MV-4-11 (cell line): ENCODE data around the gene SSUH2.

Experiments
- DNase-seq: peaks from one replicate; lab custom pipeline; 2025; lab: John Stamatoyannopoulos, UW

The SSUH2 gene

DNA sequence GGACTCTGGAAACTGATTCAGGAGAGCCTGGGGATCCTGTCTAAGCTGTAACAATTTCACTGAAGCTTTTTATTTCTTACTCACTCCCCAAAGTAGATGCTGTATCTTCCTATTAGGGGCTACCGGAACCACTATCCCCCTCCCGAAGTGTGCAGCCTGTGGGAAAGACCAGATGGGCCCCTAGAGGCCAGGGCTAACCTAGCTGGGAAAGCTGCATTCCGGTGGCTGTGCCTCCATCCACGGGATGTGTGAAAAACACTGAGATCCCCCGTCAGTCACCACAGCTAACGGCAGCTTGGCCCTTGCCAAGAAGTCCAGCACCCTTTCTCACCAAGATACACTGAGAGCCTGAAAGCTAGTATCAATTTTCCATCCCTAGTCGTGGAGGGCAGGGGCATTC is 3.1 kb downstream of the SSUH2 start:
- DNase-seq = no peak

DNA sequence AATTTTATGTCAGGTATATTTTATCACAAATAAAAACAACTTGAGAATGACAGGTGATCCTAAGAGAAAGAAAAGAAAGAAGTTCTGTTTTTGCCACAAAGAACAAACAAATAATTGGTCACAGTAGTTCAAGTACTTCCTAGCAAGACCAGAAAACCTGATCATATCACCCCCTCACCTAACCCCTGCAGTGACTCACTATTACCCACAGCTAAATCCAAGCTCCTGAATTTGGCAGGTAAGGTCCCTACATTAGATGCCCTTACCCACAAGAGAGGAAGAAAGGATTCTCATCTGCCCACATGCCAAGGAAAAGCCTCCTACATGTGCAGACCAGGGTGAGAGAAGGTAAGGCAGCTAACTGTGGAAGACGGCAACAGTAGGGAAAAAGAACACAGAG is 4.4 kb downstream of the SSUH2 start:
- no peak for DNase-seq

DNA sequence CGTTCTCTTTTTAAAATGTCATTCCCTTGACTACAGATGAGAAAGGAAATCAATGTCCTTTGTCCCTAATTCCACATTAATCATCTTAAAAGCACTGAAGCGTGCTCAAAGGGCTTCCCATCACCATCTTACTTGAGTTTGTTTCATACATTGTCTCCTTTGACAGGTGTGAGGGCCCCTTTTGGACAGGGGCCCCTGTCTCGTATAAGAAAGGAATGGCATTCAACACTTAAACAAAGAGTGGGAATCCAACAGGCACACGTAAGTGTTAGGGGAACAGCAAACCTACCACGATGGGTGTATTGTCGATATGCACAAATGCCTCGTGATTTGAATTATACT is 5.0 kb downstream of the SSUH2 start:
- DNase-seq = no peak

DNA sequence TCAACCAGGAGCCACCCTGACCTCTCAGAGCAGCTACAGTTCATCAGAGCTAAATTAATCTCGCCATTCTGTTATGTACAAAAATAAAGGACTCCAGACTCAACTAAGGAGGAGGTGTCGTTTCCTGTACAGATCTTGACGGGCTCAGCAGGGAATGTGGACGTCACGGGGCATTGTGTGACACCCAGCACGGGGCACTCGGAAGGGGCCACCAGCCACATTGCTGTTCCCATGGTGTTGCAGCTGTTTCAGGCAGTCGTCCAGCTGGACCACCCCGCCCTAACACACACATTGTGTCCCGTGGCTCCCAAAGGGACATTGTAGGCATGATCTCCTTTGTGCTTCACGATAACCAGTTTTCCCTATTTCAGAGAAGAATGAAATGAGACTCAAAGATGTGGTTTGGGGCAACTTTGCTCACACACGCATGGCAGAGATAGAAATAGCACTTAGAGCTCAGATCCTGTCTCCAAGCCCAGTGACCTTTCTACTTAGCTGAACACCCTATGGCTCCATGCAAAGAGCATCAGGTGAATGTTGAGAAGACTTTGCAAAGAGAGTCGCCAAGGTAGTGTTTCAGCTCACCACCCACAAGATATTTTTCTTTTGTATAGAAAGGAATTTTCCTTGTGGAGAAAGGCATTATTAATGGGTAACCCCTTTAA is 5.5 kb downstream of the SSUH2 start:
- DNase-seq = no peak

DNA sequence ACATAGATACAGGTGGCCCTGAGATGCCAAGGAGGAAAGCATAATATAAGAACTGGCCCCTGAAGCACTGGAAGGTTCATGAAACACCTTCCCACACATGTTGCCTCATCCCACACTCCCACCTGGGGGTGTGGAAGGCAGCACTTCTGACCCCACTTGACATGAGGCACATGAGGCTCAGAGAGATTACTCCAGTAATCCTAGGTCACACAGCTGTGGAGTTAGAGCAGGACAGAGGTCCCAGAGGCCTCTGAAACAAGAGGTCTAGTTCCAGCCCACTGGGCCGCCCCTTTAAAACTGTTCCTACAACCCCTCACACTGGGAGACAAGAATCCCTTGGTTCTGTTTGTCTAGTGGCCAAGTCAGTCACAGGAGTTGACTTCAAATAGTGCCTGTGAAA is 7.2 kb downstream of the SSUH2 start:
- no peak for DNase-seq

DNA sequence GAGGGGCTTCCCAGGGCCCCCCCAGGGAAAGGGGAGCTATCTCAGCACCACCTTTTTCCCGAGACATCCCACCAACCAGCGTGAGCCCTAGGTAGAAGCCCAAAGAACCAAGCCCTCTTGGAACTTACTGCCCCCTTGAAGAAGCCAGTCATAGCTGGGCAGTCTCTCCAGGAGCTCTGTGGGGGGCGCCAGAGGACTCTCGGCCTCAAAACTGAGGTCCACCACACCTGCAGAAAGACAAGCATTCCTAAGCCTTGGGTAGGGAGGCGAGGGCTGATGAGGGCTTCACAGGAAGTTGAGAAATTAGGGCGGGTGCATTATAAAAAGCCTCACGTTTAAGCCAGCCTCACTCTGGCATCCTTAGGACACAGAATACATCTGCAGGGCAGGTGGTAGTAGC is 9.0 kb downstream of the SSUH2 start:
- DNase-seq = no peak

DNA sequence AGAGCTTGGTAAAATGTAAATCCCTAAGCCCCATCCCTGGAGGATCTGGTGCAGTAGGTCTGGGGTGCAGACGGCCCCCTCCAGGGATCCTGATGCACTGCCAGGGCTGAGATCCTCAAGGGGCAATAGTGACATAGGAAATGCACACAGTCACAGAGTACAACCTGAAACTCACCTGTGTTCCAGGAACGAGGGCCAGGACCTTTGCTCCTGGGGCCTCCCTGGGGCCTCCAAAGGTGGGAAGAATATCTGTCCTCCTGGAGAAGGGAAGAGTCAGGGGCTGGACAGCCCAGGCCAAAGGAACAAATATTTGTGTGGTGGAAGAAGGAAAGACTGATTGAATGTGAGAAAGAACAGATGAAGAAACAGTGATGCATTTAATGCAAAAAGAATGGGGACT is 9.5 kb downstream of the SSUH2 start:
- DNase-seq = no peak

DNA sequence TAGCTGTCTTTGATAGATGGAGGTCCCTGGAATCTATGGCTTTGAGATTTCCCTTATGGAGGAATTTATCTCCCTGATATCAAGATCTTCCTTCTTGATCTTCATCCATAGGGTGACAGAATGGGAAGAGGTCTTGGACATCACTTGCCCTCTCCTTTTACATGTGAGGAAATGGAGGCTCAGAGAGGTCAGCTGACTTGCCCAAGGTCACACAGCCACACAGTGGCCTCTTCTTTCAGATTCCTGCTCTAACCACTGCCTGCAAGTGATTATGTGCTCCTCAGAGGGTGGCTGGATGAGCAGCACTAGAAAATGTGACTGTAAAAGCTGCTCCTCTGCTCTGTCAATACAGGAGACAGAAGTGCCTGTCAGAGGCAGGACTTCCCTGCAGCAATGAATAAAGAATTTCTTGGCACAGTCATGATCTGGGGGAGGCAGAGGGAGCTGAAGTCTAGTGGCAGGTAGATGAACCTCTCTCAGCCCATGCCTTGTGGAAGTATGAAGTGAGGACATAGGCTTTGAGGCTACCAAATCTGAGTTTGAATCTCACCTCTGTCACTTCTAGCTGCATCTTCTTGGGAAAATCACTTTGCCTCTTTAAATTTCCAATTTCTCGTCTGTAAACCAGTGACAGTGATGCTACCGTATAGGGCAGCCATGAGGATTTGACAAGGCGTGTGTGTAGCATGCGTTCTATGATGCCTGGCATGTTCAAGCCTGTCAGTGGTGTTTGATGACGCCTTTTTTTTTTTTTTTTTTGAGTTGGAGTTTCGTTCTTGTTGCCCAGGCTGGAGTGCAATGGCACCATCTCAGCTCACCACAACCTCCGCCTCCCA is 12.0 kb downstream of the SSUH2 start:
- no peak for DNase-seq

DNA sequence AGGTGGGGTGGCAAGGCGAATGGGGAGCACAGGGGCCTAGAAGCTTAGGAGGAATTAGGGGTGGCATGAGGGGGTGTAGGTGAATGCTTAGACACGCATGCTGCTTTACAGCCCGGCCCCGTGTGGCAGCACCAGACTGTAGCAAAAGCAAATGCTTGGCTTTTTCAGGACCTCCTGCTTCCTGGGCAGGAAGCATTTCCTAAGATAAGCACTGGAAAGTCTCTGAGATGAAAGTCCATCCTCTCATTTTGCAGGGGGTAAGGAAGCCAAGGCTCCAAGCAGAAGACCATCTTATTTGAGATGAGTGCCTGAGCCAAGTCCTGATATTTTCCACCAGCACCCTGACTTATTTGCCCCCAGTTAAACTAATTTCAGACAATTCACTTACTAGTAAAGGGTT is 12.9 kb downstream of the SSUH2 start:
- no peak for DNase-seq

DNA sequence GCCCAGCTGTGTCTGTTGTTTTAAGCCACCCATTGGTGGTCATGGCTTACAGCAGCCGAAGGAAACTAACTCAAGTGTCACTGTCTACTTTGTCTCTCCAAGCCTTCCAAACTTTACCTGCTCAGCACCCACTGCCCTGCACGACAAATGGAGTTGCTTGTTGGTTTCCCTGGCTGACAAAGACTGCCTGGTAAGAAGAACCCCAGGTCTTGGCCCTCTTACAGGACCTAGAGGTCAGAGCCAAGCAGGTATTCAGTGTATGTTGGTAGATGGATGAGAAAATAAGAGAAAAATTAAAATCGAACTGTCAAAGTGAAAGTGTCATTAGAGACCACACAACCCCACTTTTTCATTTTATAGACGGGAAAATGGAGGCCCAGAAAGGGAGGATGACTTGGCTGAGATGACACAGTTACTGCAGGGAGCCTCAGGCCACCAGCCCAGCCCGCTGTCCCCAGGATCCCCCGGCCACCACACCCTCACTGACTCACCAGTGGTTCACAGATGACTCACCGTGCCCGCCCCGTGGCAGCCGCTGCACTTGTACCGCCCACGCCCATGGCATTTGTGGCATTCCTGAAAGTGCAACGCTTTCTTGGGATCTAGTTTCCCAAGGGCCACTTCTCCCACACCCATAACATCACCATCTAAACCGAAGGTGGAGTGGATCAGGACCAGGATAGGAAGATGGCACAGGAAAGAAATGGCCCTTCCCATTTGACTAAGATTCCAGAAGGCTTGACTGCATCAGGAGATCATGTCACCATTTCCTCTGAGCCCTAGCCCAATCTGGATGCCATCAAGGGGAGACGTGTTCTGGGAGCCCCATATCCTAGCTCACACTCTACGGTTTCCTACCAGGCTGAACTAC is 15.2 kb downstream of the SSUH2 start:
- DNase-seq = peak; percentile 83

DNA sequence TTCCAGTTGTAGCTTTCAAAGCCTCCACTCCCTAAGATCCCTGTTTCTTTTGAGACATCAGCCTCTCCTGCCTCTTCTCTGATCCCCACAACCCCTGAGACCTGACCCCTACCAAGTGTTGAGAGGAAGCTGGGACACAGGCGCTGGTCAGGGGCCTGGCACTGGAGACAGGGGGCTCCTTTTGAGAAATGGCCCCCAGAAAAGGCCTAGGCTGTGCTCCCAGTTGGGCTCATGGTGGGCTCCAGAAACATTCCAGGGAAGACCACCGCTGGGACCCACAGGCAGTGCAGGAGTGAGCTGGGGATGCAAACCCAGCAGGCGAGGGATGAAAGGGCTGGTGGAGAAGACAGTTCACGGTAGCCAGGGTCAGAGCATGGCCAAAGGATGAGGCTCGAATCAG is 16.6 kb downstream of the SSUH2 start:
- DNase-seq = no peak

DNA sequence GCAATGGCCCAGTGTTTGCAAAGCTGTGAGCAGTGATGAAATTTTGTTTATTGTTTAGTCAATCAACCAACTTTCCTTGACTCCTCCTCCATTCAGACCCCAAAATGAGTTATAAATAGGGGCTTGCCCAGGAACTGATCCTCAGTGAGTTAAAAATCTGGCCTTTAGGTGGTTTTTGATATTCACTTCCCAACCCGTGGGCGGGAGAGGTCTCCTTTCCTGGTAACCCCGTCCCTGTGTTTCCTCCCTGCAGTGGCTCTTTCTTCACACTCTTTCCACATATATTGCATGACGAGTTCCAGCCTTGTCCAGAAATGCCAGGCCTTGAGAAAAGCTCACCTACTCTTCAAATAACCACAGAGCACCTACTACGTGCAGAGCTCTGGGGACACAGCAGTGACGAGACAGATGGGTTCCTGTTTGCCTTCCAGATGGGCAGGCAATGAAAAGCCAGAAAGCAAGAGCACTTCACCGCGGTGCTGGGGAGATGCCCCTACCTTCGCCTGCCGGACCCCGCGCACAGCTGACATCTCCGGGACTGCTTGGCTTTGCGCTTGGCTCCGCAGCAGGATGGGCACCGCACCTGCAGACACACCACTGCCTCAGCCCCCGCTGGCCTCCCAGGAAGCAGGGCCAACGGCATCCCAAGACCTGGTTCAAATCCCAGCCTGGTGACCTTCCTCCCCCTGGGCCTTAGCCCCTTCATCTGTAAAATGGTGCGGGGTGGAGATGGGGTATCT is 17.2 kb downstream of the SSUH2 start:
- DNase-seq = no peak

DNA sequence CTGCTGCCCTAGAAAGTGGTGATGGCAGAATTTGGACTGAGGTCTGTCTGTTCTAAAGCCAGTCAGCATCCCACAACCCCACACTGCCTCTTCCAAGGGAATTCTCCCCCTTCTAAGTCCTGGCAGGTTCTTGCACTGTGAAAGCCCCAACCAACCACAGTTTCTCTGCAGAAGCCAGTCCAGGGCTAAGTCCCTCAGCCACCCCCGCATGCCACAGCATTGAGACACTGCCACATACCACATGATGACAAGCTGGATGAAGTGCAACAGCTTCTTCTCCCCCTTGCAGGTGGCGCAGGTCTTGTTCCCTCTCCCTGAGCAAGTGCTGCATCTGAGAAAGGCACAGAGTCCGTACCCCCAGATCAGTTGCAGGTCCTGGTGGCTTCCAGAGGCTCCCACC is 18.6 kb downstream of the SSUH2 start:
- DNase-seq = peak; percentile 38

DNA sequence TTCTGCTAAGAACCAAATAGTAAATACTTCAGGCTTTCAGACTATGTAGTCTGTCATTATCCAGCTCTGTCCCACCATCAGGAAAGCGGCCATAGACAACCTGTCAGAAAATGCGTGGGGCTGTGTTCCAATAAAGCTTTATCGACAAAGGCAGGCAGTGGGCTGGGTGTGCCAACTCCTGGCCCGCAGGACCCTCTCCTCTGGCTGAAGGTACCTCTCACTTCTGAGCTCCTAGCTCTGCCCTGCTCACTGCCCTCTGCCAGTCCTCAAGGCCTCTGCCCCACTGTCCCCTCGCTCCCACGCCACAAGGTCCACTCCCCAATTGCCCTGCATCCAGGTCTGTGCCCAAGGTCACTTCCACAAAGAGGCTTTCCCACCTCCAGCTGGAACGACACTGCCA is 20.0 kb downstream of the SSUH2 start:
- DNase-seq = no peak

DNA sequence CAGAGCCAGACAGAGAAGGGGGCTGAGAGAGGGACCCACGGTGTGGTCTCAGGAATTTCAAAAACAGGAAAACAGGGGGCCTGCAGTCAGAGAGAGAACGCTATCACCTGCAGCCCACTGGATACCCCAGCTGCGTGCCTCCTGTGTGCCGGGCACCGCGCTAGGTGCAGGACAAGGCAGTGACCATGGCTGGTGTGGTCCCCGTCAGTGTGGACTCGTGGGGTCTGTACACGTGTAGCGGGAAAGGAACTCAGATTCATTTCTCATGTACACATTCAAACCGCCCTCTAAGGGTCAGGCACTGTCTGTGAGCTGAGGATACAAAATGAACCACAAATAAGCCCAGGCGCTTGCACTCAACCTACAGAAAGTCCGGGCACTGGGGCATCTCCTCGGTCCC is 20.9 kb downstream of the SSUH2 start:
- DNase-seq = no peak

DNA sequence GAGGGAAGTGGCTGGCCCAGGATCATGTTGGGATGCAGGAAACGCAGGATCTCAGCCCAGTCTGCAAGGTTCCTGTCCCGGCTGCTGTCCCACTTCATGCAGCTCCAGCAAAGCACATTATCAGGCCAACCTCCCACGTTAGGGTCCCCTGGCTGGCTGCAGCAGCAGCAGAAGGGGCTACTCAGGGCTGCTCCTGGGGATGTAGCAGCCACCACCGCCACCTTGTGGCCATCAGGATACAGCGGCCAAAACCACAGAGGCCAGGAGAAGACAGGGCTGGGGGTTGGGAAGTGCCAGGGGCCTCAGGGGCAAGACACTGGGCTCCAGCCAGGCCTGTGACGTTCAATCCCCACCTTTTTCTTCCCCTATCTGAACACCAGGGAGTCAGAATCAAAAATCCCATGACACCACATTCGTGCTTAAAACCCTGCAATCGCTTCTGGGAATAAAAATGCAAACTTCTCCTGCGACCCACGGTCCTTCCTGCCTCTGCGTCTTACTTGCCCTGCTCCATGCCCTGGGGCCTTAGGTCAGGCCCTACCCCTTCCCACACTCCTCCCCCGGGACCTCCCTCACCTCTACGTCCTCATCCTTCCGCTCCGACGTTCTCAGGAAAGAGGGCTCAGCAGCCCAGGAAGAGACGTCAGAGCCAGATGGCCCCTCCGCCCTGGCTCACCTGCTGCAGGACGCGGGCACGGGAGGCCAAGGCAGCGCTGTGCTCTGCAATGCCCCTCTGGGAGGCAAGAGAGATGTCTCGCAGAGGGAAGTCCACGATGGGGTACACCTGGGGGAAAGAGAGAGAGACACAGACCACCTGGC is 21.5 kb downstream of the SSUH2 start:
- peak; percentile 49 for DNase-seq

DNA sequence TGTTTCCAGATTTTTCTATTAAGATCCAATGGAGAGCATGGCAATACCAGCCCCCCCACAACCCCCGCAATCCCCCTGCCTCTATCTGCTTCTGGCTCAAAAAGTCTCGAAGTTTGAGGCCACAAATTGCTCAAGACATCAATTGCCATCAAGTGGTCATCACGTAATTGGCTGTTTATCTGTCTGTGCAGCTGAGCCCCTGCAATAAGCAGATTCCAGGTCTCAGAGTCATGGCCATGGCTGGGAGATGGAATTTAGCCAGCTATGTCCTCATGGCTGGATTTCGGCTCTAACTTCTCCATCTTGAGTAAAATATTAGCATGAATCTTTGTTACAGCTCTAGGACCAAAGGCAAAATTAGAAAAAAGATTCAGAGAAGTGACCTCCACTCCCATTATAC is 22.7 kb downstream of the SSUH2 start:
- no peak for DNase-seq

DNA sequence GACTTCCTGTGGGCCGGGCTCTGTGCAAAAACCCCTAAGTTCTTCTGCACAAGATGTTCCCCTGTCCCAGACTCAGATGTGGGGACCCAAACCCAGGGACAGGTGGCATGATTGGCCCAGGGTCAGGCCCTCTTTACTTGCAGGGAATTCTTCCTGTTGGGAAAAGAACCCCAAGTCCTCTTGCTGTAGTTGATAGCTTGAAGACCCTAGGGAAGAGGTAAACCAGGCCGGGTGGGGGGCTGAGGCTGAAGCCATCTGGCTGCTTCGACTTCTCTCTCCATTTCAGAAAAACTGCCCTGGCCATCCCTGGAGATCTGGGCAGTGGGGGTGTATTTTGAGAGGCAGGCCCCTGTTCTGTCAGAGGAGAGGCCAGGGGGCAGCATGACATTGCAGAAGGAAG is 23.5 kb downstream of the SSUH2 start:
- no peak for DNase-seq

DNA sequence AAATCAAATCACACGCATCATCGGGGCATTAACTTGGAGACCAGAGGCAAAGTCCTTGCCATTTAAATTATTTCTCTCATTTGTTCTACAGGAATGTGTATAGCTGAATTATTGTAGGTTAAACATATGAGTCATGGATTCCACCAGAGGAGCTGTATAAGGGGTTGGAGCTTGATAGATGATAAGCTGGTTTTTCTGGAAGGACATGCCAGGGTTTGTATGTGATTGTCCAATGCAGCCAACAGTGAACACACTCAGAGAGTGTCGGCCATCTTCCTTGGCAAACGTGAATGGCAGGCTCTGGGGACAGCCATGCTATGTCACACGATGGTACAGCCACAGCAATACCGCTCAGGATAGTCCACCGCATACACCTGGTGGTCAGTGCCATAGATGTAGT is 25.1 kb downstream of the SSUH2 start:
- DNase-seq = no peak

DNA sequence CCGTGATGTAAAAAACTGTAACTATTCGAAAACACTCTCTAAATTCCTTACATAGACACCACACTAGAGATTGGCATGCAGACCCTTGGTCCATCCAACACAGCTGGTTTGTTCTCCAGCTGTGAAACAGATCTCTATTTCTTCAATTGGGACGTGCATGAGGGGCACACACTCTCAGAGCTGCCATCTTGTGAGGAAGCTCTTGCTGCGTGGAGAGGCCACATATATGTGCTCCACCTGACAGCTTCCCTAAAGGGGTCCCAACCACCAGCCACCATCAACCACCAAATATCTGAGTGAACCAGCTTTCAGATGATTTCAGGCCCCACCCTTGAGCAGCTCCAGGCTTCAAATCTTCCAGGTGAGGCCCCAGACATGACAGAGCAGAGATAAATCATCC is 25.6 kb downstream of the SSUH2 start:
- no peak for DNase-seq

DNA sequence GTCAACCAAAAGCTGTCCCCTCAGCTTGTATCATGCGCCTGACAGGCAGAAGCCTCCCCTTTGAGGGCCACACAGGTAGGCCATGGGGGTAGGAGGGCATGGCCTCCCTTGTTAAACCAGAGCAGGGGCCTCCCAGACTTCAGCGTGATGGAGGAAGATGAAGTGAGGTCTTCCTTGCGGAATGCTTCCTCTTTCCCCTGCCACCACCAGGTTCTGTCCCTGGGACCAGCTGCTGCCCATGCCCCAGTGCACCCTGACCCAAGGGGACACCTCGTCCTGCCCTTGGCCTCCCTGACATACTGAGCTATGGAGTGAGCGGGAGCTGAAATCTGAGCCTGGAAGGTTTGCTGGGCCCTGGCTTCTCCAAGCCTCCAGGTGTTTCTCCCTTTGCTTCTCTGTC is 26.7 kb downstream of the SSUH2 start:
- DNase-seq = no peak
